Uterus (tissue), 2 donors: Measurements from ENCODE around the gene IER3.

ENCODE experiments used
- POLR2A ChIP-seq, 2 donors: fragments of 450-650 bp; IDR thresholded peaks; one replicate each; pipeline ENCODE4 v1.6.1; 2016; ENCODE audit warnings: antibody characterized with exemption in 2 of 2, mild to moderate bottlenecking in 1 of 2, moderate library complexity in 1 of 2
- TF ChIP-seq, protein P1 (sequence below), 4 experiments: fragments of 200-600 bp in 2 of 4; fragments of 450-650 bp in 2 of 4; sonication (generic) in 2 of 4; IDR thresholded peaks; one replicate each; pipeline ENCODE4 v1.5.1; 2016 to 2019; ENCODE audit warnings: antibody characterized with exemption in 4 of 4, mild to moderate bottlenecking in 2 of 4, moderate library complexity in 1 of 4

DNA sequence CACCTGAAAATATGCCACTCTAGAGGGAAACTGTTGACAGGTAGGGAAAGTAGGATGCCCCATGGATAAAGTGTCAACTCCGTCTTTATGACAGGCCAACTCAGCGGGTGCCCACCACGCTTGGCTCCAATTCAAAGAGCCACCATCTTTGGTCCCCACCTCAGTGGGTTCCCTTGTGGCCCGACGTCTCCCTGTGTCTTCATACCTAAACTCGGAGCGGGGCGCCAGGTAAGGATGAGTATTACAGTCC lies 27.5 kb downstream of the IER3 start:
- TF ChIP-seq POLR2A (IDR thresholded peaks at IDR 0.05) = no peak
- TF ChIP-seq, protein P1, sequence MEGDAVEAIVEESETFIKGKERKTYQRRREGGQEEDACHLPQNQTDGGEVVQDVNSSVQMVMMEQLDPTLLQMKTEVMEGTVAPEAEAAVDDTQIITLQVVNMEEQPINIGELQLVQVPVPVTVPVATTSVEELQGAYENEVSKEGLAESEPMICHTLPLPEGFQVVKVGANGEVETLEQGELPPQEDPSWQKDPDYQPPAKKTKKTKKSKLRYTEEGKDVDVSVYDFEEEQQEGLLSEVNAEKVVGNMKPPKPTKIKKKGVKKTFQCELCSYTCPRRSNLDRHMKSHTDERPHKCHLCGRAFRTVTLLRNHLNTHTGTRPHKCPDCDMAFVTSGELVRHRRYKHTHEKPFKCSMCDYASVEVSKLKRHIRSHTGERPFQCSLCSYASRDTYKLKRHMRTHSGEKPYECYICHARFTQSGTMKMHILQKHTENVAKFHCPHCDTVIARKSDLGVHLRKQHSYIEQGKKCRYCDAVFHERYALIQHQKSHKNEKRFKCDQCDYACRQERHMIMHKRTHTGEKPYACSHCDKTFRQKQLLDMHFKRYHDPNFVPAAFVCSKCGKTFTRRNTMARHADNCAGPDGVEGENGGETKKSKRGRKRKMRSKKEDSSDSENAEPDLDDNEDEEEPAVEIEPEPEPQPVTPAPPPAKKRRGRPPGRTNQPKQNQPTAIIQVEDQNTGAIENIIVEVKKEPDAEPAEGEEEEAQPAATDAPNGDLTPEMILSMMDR (IDR thresholded peaks at IDR 0.05) = no peak
